ENCODE data around the gene TLR9.

The TLR9 gene

GRCh38 chr3:52171514-52172261, 53.8 kb downstream of the TLR9 start:
- DNase-seq = no peak
